GM12878 (cell line): ENCODE data around the gene ST8SIA1. TPM values are rescaled to one million over a fixed set of nuclear protein-coding genes. Genes with fewer than 3 reads are reported as not detected.

ENCODE experiments used
- ATAC-seq: fragments of 200-7000 bp; cut with Tn5 transposase; 3 replicates; pipeline ENCODE4 v1.9.1; 2020; ENCODE audit warnings: mild to moderate bottlenecking, moderate library complexity
- BruUV-seq: library from RNA; stranded (reverse); fragments of 400-500 nt; replicated peaks from 2 replicates; lab custom pipeline; 2021; lab: Mats Ljungman, UMichigan
- CTCF ChIA-PET: fragments of 300-600 bp; sonication (Branson Sonifier 250); formaldehyde crosslinking; extraction: SDS; loops from one replicate; lab custom pipeline; 2021; ENCODE audit warnings: inconsistent platforms; lab: Yijun Ruan, JAX
- POLR2A ChIA-PET: fragments of 350-600 bp; formaldehyde crosslinking; extraction: SDS; loops from one replicate; lab custom pipeline; 2021; ENCODE audit warnings: inconsistent platforms; lab: Charles Lee
- RAD21 ChIA-PET: fragments of 300-600 bp; sonication (Branson Sonifier 250); formaldehyde crosslinking; loops from one replicate; lab custom pipeline; 2023; ENCODE audit warnings: antibody characterized with exemption; ENCODE audit not compliant: unreplicated experiment; lab: Charles Lee
- SMC1A ChIA-PET: fragments of 300-600 bp; sonication (Branson Sonifier 250); formaldehyde crosslinking; loops from one replicate; lab custom pipeline; 2023; ENCODE audit not compliant: unreplicated experiment, uncharacterized antibody; lab: Charles Lee
- DNase-seq: peaks from one replicate; pipeline ENCODE4 v3.0.0-alpha.2; 2011; ENCODE audit warnings: low read depth, low spot score
- FAIRE-seq: peaks from 3 replicates; lab custom pipeline; 2011; peaks lifted over from hg19 to GRCh38; lab: Jason Lieb, UNC
- H2AFZ ChIP-seq: 2 replicates; pipeline ENCODE4 v1.6.0; 2011; ENCODE audit warnings: low read depth, low read length, control low read depth; ENCODE audit not compliant: control insufficient read depth
- H3K27ac ChIP-seq: 2 replicates; pipeline ENCODE4 v1.5.1; 2011; ENCODE audit warnings: control low read depth; ENCODE audit not compliant: control insufficient read depth, insufficient read depth
- H3K27me3 ChIP-seq, 2 experiments: replicated peaks in 1 of 2; 2 replicates each; pipeline versions ENCODE4 v1.6.0 to v1.6.1; 2011; ENCODE audit warnings: low read length in 1 of 2; ENCODE audit not compliant: control insufficient read depth in 2 of 2, insufficient read depth in 2 of 2
- H3K36me3 ChIP-seq, 2 experiments: 2 replicates each; pipeline ENCODE4 v1.5.1; 2011; ENCODE audit warnings: low read length in 1 of 2; ENCODE audit not compliant: control insufficient read depth in 2 of 2, insufficient read depth in 2 of 2
- H3K4me1 ChIP-seq: 2 replicates; pipeline ENCODE4 v1.6.1; 2011; ENCODE audit warnings: mild to moderate bottlenecking, low read length, moderate library complexity, mixed read lengths; ENCODE audit not compliant: control insufficient read depth, insufficient read depth
- H3K4me2 ChIP-seq: 2 replicates; pipeline ENCODE4 v1.6.0; 2011; ENCODE audit warnings: control low read depth; ENCODE audit not compliant: control insufficient read depth, insufficient read depth
- H3K4me3 ChIP-seq: fragments of 200-600 bp; sonication (generic); 2 replicates; pipeline ENCODE4 v1.5.1; 2016
- H3K79me2 ChIP-seq: 2 replicates; pipeline ENCODE4 v1.6.0; 2011; ENCODE audit warnings: low read length; ENCODE audit not compliant: control insufficient read depth, insufficient read depth
- H3K9ac ChIP-seq: 2 replicates; pipeline ENCODE4 v1.8.0; 2011; ENCODE audit warnings: low read length, control low read depth, mixed read lengths; ENCODE audit not compliant: control insufficient read depth, insufficient read depth
- H3K9me3 ChIP-seq: replicated peaks from 3 replicates; pipeline ENCODE4 v1.5.1; 2011; ENCODE audit warnings: mild to moderate bottlenecking, low read length; ENCODE audit not compliant: control insufficient read depth, insufficient read depth
- H4K20me1 ChIP-seq: 2 replicates; pipeline ENCODE4 v1.6.0; 2011; ENCODE audit not compliant: control insufficient read depth, insufficient read depth
- BHLHE40 ChIP-seq, 2 experiments: fragments of 450-650 bp in 1 of 2; IDR thresholded peaks; 2 replicates each; pipeline ENCODE4 v1.6.1; 2011 to 2017; ENCODE audit warnings: low read depth in 2 of 2, borderline replicate concordance in 1 of 2, improper control_type of control experiment in 1 of 2, low read length in 1 of 2, mild to moderate bottlenecking in 1 of 2
- CBFB ChIP-seq: IDR thresholded peaks from 2 replicates; pipeline ENCODE4 v1.6.1; 2016; ENCODE audit warnings: antibody characterized with exemption, low read depth
- CBX3 ChIP-seq: fragments of 200-600 bp; sonication (generic); IDR thresholded peaks from 2 replicates; pipeline ENCODE4 v1.6.1; 2016; ENCODE audit warnings: low read depth, borderline replicate concordance
- CEBPZ ChIP-seq: fragments of 150-350 bp; IDR thresholded peaks from 2 replicates; pipeline ENCODE4 v1.6.1; 2016; ENCODE audit warnings: low read depth, low read length
- CHD1 ChIP-seq: IDR thresholded peaks from 2 replicates; pipeline ENCODE4 v1.6.1; 2012; ENCODE audit warnings: low read depth, low read length, improper control_type of control experiment
- EP300 ChIP-seq, 2 experiments: fragments of 150-350 bp in 1 of 2; IDR thresholded peaks; 2 replicates each; pipeline ENCODE4 v1.6.1; 2011 to 2012; ENCODE audit warnings: low read depth in 2 of 2, low read length in 2 of 2, borderline replicate concordance in 1 of 2, improper control_type of control experiment in 1 of 2, inconsistent platforms in 1 of 2; ENCODE audit not compliant: control insufficient read depth in 1 of 2
- RB1 ChIP-seq: fragments of 450-650 bp; formaldehyde crosslinking; IDR thresholded peaks from 2 replicates; pipeline ENCODE4 v1.6.1; 2017; ENCODE audit warnings: mild to moderate bottlenecking, borderline replicate concordance
- SMARCA5 ChIP-seq: fragments of 450-650 bp; IDR thresholded peaks from 2 replicates; pipeline ENCODE4 v1.6.1; 2017; ENCODE audit warnings: mild to moderate bottlenecking
- SMC3 ChIP-seq: IDR thresholded peaks from 2 replicates; pipeline ENCODE4 v1.6.1; 2011; ENCODE audit warnings: low read length, improper control_type of control experiment, borderline replicate concordance
- SP1 ChIP-seq: IDR thresholded peaks from one replicate; pipeline ENCODE4 v1.6.1; 2011; ENCODE audit warnings: low read depth, low read length
- SREBF2 ChIP-seq: IDR thresholded peaks from 2 replicates; pipeline ENCODE4 v1.6.1; 2012; ENCODE audit warnings: mild to moderate bottlenecking, low read length
- SUZ12 ChIP-seq: fragments of 200-600 bp; sonication (generic); IDR thresholded peaks from one replicate; pipeline ENCODE4 v1.6.1; 2018; ENCODE audit warnings: antibody characterized with exemption, mild to moderate bottlenecking; ENCODE audit not compliant: unreplicated experiment
- USF2 ChIP-seq: IDR thresholded peaks from 2 replicates; pipeline ENCODE4 v1.6.1; 2011; ENCODE audit warnings: low read depth, low read length, improper control_type of control experiment, borderline replicate concordance
- YY1 ChIP-seq: IDR thresholded peaks from 2 replicates; pipeline ENCODE4 v1.6.1; 2011; ENCODE audit warnings: low read depth, mild to moderate bottlenecking, low read length
- ZBTB11 ChIP-seq: fragments of 450-650 bp; formaldehyde crosslinking; IDR thresholded peaks from 2 replicates; pipeline ENCODE4 v1.5.0; 2022; ENCODE audit warnings: mild to moderate bottlenecking, missing genetic modification characterization
- ZNF274 ChIP-seq: IDR thresholded peaks from one replicate; pipeline ENCODE4 v1.8.0; 2011; ENCODE audit not compliant: insufficient read length, insufficient read depth
- WGBS: methylation state at CpG from one replicate; pipeline ENCODE4 v1.1.6; 2016; ENCODE audit warnings: low lambda C conversion rate; ENCODE audit not compliant: insufficient replicate concordance, insufficient coverage; ENCODE audit errors: missing lambda C conversion rate; 5-methylcytosine and 5-hydroxymethylcytosine counted together
- in situ Hi-C: fragments of 300-500 bp; cut with MboI; formaldehyde crosslinking; loops from 9 replicates; pipeline ENCODE4 v1.14.3; 2018; ENCODE audit warnings: mixed read lengths
- intact Hi-C: fragments of 100-400 bp; cut with micrococcal nuclease; formaldehyde crosslinking; loops from one replicate; pipeline ENCODE4 v1.14.2; 2022; ENCODE audit not compliant: unreplicated experiment
- polyA plus RNA-seq, 11 experiments: library from polyadenylated mRNA; depleted of rRNA in 4 of 11; unstranded in 6 of 11; stranded (reverse) in 5 of 11; fragments of >200 nt; fragmentation: Nextera tagmentation in 4 of 11; fragmentation: Illumina TruSeq in 1 of 11; extraction: Ambion mirVana in 4 of 11; extraction: Trizol in 1 of 11; gene quantifications; 1 replicate in 1 of 11; 2 replicates in 10 of 11; pipeline versions ENCODE4 v1.2.1 to v1.2.3, GENCODE V29; 2011 to 2016; ENCODE audit warnings: inconsistent platforms in 2 of 11, missing spikeins in 2 of 11, low read depth in 1 of 11
- total RNA-seq, 4 experiments: library from RNA; depleted of rRNA in 3 of 4; stranded (reverse); fragments of >200 nt in 3 of 4; fragmentation: Illumina TruSeq in 1 of 4; extraction: Trizol in 1 of 4; gene quantifications; 2 replicates each; pipeline versions ENCODE4 v1.2.1 to v1.2.3, GENCODE V29; 2013 to 2021
- TF ChIP-seq, protein P1 (sequence below): fragments of 450-650 bp; IDR thresholded peaks from 2 replicates; pipeline ENCODE4 v1.6.1; 2017; ENCODE audit warnings: borderline replicate concordance

ST8SIA1 gene
- total and polyA plus RNA-seq, 10 of the 15 experiments (the other 5 are each of a cell fraction or from before 2014, with no cell fraction given) = 0.23 to 0.35 (median 0.23) TPM; not detected in 7

DNA sequence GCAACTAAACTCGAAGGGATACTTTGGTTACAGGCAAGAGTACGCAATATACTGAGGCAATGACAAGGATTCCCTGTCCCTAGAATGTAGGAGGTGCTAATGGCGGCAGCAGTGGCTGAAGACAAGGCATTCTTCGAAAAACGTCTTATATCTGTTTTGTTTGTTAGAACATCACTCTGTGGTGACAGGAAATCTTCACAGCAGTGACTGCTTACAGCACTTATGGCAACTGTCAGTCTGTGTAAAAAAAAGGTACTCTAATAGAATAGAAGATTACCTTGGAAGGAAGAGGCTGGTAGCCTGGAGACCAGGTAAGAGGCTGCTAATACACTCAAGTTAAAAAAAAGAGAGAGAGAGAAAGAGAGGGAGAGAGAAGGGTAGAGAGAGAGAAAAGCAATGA, 131.7 kb downstream of the ST8SIA1 start:
- Histone ChIP-seq H3K27me3 (no peaks in the 10 kb centered on the region), H3K4me1 (no peaks in the 10 kb centered on the region), H2AFZ (no peak overlapping the region), H3K4me3 (no peak overlapping the region), H3K36me3 (no peaks in the 10 kb centered on the region), H3K27ac (no peak overlapping the region), H4K20me1 (no peaks in the 10 kb centered on the region), H3K9me3 (no peaks in the 10 kb centered on the region), H3K9ac (no peak overlapping the region), H3K4me2 (no peak overlapping the region), H3K79me2 (no peaks in the 10 kb centered on the region)
- ChIA-PET POLR2A (no interaction called here), SMC1A (no interaction called here), CTCF (no interaction called here), RAD21 (no interaction called here)
- ATAC-seq (no peak), FAIRE-seq (no peak), DNase-seq (no peak)
- 16% methylated on average over 5 of the region's 5 CpGs for WGBS
- in situ Hi-C loops = no loop called here
- no TSS peak for BruUV-seq
- intact Hi-C loops = no loop called here
- TF ChIP-seq CBX3 (no peak), USF2 (no peak), CHD1 (no peak), RB1 (no peak), BHLHE40 (IDR thresholded peaks at IDR 0.05; ENCODE audit: borderline replicate concordance in 1 of 2, low read depth in 2 of 2, low read length in 1 of 2) (no peak), YY1 (no peak), CEBPZ (no peak), ZNF274 (no peak), SREBF2 (no peak), SUZ12 (no peak), SMARCA5 (no peak), SMC3 (no peak), SP1 (no peak), EP300 (IDR thresholded peaks at IDR 0.05; ENCODE audit: borderline replicate concordance in 1 of 2, control insufficient read depth in 1 of 2, low read depth in 2 of 2, low read length in 2 of 2) (no peak), ZBTB11 (CRISPR knock-in tag) (no peak), CBFB (no peak)
- TF ChIP-seq, protein P1, sequence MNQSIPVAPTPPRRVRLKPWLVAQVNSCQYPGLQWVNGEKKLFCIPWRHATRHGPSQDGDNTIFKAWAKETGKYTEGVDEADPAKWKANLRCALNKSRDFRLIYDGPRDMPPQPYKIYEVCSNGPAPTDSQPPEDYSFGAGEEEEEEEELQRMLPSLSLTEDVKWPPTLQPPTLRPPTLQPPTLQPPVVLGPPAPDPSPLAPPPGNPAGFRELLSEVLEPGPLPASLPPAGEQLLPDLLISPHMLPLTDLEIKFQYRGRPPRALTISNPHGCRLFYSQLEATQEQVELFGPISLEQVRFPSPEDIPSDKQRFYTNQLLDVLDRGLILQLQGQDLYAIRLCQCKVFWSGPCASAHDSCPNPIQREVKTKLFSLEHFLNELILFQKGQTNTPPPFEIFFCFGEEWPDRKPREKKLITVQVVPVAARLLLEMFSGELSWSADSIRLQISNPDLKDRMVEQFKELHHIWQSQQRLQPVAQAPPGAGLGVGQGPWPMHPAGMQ = no peak
